GM10847 (cell line): ENCODE measurements around the gene RAB5B.

ENCODE experiments used
- POLR2A ChIP-seq: IDR thresholded peaks from 2 replicates; pipeline ENCODE4 v1.6.1; 2011; ENCODE audit not compliant: insufficient read length; ENCODE audit errors: extremely low read depth

The RAB5B gene

DNA sequence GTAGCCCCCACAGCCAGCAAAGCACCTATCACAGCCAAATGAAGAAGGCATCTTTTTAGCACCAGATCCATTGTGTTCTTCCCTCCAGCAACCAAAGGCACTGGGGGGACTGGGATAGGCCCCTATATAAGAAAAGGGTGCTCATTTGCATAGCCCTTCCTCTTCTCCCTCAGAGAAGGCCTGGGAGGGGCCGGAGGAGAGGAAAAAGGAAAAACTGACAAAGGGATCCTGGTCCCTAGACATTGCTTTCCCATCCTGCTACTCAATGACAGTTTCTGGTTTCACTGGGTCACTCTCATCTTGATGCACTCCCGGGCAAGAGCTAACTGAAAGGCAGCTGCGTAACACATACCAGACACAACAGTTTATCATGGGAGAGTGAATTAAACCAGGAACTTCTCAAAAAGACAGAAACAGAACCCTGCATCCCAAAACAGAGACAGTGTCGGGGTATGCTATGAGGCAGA, 7.9 kb upstream of the RAB5B start, which contains the start of gene PMEL:
Gene PMEL (minus strand): TSS at position 102 of the 467 bp plus-strand sequence. CDS start 31 bp downstream, at position 71.
- TF ChIP-seq POLR2A: no peak

DNA sequence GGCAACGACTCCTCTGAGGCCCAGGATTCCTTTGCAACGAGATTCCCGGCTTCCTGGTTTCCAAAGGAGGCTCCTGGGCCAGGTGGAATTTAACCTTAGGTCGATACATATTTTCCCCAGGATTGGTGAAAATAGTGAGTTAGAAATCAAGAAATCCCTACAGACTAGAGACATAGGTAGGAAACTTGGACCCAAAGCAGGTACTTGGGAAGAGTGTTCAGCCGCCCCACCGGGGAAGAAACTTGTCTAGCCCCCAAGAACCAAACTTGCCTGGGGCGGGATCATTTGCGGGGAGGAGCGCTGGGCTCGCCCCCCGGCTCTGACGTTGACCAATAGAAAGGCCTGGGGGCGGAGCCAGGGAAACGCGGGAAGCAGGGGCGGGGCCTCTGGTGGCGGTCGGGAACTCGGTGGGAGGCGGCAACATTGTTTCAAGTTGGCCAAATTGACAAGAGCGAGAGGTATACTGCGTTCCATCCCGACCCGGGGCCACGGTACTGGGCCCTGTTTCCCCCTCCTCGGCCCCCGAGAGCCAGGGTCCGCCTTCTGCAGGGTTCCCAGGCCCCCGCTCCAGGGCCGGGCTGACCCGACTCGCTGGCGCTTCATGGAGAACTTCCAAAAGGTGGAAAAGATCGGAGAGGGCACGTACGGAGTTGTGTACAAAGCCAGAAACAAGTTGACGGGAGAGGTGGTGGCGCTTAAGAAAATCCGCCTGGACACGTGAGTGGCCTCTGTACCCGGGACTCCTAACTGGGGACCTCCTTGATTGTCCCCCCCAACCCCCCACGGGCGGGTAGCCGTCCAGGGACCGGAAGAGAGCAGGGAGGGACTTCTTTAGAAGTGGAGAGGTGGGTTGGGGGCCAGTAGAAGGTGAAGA, 7.2 kb upstream of the RAB5B start, which contains the start of gene CDK2:
Gene CDK2 (plus strand): TSS at position 423 of the 874 bp plus-strand sequence. CDS start 179 bp downstream, at position 602.
- peak; percentile 76 for TF ChIP-seq POLR2A

DNA sequence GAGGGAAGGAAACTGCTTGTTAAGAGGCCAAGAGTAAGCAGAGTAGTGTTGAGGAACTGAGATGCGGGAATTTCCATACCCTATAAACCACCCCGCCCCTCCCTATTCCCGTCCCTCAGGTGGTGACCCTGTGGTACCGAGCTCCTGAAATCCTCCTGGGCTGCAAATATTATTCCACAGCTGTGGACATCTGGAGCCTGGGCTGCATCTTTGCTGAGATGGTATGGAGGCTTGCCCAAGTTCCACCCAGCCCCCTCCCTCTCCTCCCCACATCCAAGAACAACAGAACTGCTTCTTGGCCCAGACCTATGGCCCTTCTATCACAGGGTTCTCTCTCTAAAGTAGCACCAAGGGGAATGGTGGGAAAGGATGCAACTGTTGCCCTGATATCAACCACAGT, 4.5 kb upstream of the RAB5B start:
- no peak for TF ChIP-seq POLR2A

DNA sequence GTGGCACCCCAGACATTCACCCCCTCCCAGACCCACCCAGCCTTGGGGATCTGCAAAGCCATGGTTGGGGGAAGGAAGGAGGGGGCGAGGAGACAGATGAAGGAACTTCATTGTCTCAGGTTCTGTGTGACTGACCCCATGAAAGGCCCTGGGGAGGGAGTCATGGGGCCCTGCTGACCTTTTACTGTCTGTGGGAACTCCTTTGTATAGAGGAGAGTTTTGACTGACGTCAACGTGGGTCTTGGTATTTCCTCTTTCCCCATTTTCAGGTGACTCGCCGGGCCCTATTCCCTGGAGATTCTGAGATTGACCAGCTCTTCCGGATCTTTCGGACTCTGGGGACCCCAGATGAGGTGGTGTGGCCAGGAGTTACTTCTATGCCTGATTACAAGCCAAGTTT, 3.1 kb upstream of the RAB5B start:
- no peak for TF ChIP-seq POLR2A

DNA sequence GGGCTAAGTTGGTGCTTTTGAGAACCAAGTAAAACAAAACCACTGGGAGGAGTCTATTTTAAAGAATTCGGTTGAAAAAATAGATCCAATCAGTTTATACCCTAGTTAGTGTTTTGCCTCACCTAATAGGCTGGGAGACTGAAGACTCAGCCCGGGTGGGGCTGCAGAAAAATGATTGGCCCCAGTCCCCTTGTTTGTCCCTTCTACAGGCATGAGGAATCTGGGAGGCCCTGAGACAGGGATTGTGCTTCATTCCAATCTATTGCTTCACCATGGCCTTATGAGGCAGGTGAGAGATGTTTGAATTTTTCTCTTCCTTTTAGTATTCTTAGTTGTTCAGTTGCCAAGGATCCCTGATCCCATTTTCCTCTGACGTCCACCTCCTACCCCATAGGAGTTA, 1.8 kb upstream of the RAB5B start:
- TF ChIP-seq POLR2A: no peak

DNA sequence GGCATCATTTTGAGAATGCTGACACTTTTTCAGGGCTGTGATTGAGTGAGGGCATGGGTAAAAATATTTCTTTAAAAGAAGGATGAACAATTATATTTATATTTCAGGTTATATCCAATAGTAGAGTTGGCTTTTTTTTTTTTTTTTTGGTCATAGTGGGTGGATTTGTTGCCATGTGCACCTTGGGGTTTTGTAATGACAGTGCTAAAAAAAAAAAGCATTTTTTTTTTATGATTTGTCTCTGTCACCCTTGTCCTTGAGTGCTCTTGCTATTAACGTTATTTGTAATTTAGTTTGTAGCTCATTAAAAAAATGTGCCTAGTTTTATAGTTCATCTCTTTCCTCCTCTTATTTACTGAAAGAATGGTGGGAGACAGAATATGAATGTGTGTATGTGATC, 1.4 kb upstream of the RAB5B start:
- TF ChIP-seq POLR2A: no peak

DNA sequence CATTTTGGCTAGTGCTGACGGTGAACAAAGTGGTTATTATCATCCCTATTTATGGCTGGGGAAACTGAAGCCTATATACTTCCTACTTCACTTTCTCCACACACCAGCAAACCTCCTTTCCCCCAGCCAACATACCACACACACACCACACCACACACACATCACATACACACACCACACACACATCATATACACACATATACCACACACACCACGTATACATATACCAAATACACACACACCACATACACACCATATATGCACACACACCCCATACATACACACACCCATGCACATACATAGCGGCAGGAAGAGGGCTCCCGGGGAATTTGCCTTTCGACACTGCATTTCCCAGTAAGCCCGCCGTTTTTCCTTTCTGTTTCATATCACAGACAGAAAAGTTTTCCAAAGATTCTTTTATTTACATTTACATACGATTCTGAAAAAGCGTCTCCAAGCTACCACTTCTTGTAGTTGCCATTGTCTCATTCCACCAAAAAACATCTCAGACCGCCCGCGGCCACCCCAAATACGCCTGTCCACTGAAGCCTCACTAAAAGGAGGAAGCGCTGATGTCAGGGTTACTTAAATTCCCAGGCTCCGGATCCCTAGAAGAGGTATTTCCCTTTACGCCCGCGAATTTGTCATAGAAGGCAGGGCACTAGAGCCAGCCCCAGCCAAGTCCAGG, 823 bp upstream of the RAB5B start:
- no peak for TF ChIP-seq POLR2A

DNA sequence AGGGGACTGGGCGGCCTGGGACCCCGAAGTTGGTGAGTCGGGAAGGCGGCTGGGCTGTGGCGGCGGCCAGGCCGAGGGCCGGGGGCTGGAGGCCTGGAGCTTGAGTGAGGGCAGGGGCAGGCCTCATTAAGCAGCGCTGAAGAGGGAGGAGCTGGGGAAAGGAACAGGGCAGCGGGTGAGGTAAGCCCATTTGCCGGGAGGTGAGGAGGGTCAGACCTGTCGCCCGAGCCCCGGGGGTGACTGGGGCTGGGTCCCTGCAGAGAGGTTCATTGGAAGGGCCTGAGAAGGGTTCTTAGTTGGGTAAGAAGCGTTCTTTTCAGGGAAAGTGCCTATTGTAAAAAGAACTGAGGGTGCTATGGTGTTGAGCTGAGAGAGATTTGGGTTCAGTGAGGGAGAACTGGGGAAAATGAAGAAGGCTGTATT, 441 bp downstream of the RAB5B start:
- no peak for TF ChIP-seq POLR2A

DNA sequence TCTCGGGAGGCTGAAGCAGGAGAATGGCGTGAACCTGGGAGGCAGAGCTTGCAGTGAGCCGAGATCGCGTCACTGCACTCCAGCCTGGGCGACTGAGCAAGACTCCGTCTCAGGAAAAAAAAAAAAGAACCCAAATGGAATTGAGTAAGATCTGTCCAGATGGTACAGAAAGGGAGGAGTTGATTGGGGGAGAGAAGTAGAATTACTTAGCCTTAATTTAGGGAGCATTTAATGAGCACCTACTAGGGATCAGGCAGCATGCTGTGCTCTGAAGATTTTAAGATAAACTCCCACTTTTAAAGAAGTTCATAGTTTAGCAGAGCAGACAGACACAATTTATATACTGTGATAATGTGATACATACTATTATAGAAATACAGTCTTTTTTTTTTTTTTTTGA, 4.5 kb downstream of the RAB5B start:
- no peak for TF ChIP-seq POLR2A

DNA sequence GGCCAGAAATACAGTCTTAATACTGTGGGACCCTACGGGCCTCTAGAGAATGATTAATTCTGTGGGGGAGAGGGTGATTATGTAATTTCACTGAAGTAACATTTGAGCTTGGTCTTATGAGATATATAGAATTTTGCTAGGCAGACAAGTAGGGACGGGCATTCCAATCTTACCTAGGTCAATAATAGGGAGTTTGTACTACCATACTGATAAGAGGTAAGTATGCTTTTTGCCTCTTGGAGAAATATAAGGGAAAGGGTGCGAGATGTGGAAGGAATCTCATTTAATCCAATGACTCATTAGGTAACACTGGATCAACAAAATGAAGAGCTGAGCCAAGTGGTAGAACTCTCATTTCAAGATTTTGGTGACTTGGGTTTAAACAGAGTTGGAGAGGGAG, 5.2 kb downstream of the RAB5B start:
- no peak for TF ChIP-seq POLR2A

DNA sequence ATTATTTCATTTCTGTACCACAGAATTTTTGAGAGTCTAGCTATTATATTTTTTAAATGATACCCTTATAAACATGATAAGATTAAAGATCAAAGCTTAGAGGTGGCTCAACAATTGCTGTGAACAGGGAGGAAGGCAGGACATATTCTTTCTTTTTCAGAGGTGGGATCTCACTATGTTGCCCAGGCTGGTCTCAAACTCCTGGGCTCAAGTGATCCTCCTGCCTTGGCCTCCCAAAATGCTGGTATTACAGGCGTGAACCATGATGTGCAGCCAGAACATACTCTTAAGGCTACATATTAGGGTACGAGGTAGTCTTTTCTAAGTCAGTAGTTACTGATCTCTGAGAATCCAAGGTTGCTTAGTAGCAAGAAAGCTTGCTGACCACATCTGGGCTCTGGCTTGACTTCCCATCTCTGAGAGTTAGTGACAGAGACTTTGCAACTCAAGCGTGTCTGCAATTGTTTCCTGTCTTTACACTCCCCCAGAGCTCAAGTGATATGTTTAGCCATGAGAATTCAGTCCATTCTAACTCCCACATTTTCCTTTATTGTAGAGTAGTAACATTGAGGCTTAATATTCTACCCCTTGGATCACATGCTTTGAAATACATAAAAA, 8.6 kb downstream of the RAB5B start:
- no peak for TF ChIP-seq POLR2A

DNA sequence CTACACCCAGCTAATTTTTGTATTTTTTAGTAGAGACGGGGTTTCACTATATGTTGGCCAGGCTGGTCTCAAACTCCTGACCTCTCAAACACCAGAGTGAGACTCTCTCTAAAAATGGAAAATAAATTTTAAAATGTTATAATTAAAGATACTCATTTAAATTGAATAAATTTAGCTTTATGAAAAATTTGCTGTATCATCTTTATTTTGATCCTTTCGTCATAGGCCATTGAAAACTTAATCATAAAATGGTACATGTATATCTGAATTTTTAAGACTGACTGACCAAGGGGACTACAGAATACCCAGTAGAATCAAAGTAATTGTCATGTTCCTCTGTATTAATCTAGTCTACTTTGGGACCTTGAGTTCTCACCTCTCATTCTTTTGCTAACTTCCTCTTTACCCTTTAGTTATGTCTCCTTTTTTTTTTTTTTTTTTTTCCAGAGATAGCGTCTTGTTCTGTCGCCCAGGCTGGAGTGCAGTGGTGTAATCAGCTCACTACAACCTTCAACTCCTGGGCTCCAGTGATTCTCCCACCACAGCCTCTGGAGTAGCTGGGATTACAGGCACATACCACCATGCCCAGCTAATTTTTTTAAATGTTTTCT, 9.5 kb downstream of the RAB5B start:
- no peak for TF ChIP-seq POLR2A

DNA sequence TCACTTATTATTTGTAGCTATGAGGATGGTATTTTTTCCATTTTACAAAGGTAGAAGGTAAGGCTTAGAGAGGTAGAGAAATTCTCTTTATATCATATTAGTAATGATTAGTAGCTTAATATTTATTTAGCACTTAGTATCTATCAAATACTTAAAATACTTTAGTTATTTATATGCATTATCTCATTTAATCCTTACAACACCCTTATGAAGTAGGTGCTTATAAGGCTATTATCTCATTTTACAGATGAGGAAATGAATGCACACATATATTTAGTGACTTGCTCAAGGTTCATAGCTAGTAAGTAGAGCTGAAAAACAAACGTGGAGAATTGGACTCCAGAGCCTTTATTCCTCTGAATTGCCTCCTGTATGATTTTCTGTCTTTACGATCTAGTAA, 11.0 kb downstream of the RAB5B start:
- TF ChIP-seq POLR2A: no peak

DNA sequence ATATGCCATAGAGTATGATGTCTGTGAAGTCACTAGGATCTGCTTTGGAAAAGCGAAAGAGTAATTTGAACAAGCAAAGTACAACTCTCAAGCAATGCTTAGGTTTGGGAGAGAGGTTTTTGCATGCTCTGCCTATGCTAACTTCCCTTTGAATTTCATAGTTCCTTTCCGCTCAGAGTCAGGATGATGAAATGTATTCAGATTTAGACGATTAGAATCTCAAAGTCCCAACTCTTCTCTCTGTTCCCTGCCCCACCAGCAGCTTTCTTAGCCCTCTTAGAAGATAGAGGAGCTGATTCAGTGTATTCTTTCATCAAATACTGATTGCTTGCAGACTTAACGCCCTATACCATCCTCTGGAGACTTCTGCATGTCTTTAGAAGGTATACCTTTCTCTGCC, 11.5 kb downstream of the RAB5B start:
- no peak for TF ChIP-seq POLR2A

DNA sequence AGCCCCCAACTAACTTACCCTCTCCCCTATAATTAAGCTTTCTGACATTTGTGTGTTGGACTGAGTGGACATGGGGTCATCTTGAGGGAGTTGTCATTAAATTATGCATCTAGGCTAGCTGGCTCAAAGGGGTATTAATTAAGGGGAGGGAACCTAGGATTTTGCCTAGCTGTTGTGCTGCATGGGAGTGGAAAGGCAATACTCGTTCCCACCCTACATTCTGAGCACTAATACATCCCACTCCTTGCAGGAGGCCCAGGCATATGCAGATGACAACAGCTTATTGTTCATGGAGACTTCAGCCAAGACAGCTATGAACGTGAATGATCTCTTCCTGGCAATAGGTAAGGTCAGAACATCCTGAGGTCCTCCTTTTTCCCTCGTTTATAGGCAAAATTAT, 17.2 kb downstream of the RAB5B start:
- TF ChIP-seq POLR2A: no peak

DNA sequence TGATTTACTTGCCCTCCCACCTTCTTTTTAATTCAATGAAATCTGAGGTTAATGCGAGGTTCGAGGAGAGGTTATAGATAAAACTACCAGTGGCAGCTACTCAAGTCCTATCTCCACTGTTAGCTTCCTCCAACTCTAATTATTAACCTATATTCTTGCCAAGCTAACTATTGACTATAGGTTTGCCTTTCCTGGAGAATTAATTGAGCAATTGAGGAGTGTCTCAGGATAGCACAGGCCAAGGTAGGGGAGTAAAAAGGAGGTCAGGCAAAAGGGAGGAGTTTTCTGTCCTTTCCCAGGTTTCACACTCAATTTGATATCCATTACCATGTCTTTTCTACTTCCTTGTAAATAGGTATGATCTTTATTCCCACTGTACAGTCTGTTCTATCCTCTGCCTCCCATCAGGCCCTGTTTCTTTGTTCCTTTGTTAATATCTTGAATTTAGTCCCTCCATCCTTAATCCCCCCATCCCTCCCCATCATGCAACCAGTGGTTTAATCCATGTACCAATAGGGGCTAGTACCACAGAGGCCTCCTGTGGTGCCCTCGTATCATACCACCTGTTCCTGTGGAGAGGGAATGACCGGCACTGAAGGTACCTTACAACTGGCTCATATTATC, 19.5 kb downstream of the RAB5B start:
- no peak for TF ChIP-seq POLR2A
